Uterus (tissue), 2 donors: ENCODE results near the gene RECQL5.

ENCODE experiments used
- POLR2A ChIP-seq, 2 donors: fragments of 450-650 bp; IDR thresholded peaks; one replicate each; pipeline ENCODE4 v1.6.1; 2016; ENCODE audit warnings: antibody characterized with exemption in 2 of 2, mild to moderate bottlenecking in 1 of 2, moderate library complexity in 1 of 2
- TF ChIP-seq, protein P1 (sequence below), 4 experiments: fragments of 200-600 bp in 2 of 4; fragments of 450-650 bp in 2 of 4; sonication (generic) in 2 of 4; IDR thresholded peaks; one replicate each; pipeline ENCODE4 v1.5.1; 2016 to 2019; ENCODE audit warnings: antibody characterized with exemption in 4 of 4, mild to moderate bottlenecking in 2 of 4, moderate library complexity in 1 of 4

GRCh38 chr17:75639327-75639726 lies 27.6 kb downstream of the RECQL5 start:
- TF ChIP-seq, protein P1, sequence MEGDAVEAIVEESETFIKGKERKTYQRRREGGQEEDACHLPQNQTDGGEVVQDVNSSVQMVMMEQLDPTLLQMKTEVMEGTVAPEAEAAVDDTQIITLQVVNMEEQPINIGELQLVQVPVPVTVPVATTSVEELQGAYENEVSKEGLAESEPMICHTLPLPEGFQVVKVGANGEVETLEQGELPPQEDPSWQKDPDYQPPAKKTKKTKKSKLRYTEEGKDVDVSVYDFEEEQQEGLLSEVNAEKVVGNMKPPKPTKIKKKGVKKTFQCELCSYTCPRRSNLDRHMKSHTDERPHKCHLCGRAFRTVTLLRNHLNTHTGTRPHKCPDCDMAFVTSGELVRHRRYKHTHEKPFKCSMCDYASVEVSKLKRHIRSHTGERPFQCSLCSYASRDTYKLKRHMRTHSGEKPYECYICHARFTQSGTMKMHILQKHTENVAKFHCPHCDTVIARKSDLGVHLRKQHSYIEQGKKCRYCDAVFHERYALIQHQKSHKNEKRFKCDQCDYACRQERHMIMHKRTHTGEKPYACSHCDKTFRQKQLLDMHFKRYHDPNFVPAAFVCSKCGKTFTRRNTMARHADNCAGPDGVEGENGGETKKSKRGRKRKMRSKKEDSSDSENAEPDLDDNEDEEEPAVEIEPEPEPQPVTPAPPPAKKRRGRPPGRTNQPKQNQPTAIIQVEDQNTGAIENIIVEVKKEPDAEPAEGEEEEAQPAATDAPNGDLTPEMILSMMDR (IDR thresholded peaks at IDR 0.05), result no peak
- no peak for TF ChIP-seq POLR2A (IDR thresholded peaks at IDR 0.05)
